Heart left ventricle (tissue), 16 donors: ENCODE data around the gene SLC25A42. TPM values are rescaled to one million over a fixed set of nuclear protein-coding genes. Genes with fewer than 3 reads are reported as not detected.
"Not testable (repeated sequence)": the region's sequence is repeated elsewhere in the genome, so short reads cannot be mapped to it uniquely, and the experiment has no call there.

Experiments
- ATAC-seq, 4 donors: fragments of 200-7000 bp; cut with Tn5 transposase; one replicate each; pipeline ENCODE4 v1.9.1; 2020 to 2022; ENCODE audit warnings: moderate library complexity in 4 of 4, mild to moderate bottlenecking in 3 of 4, moderate number of reproducible peaks in 1 of 4
- DNase-seq, 5 donors: peaks; one replicate each; pipeline ENCODE4 v3.0.0-alpha.2; 2020
- H3K27ac ChIP-seq, 12 donors: fragments of 200-600 bp; sonication (generic) in 4 of 12; one replicate each; pipeline versions ENCODE4 v1.5.0 to v1.8.0; 2016 to 2022; ENCODE audit warnings: mild to moderate bottlenecking in 2 of 12
- H3K27me3 ChIP-seq, 9 donors: fragments of 200-600 bp; sonication (generic) in 2 of 9; one replicate each; pipeline versions ENCODE4 v1.5.1 to v1.8.0; 2016 to 2022; ENCODE audit warnings: mild to moderate bottlenecking in 3 of 9
- H3K36me3 ChIP-seq, 9 donors: fragments of 200-600 bp; sonication (generic) in 2 of 9; one replicate each; pipeline versions ENCODE4 v1.5.0 to v1.8.0; 2018 to 2022; ENCODE audit warnings: mild to moderate bottlenecking in 2 of 9
- H3K4me1 ChIP-seq, 12 donors: fragments of 200-600 bp; sonication (generic) in 4 of 12; one replicate each; pipeline versions ENCODE4 v1.5.0 to v1.8.0; 2016 to 2022; ENCODE audit warnings: mild to moderate bottlenecking in 3 of 12
- H3K4me3 ChIP-seq, 12 donors: fragments of 200-600 bp; sonication (generic) in 4 of 12; one replicate each; pipeline versions ENCODE4 v1.5.0 to v1.8.0; 2017 to 2022; ENCODE audit warnings: mild to moderate bottlenecking in 9 of 12, moderate library complexity in 4 of 12
- H3K9me3 ChIP-seq, 12 donors: fragments of 200-600 bp; sonication (generic) in 4 of 12; one replicate each; pipeline versions ENCODE4 v1.5.0 to v1.8.0; 2016 to 2022; ENCODE audit warnings: mild to moderate bottlenecking in 1 of 12
- POLR2A ChIP-seq, 2 donors: fragments of 450-650 bp; IDR thresholded peaks; one replicate each; pipeline ENCODE4 v1.6.1; 2017; ENCODE audit warnings: antibody characterized with exemption in 2 of 2, mild to moderate bottlenecking in 2 of 2, moderate library complexity in 2 of 2
- WGBS, 4 donors: extraction: QIAGEN DNeasy Blood & Tissue Kit in 2 of 4; methylation state at CpG; one replicate each; pipeline versions ENCODE4 v1.1.5 to v1.1.7; 2013 to 2018; 5-methylcytosine and 5-hydroxymethylcytosine counted together
- intact Hi-C, 10 donors: fragments of 100-400 bp; cut with DNase I; formaldehyde crosslinking; loops; one replicate each; pipeline versions ENCODE4 v1.11.1 to v1.14.2; 2022
- long read RNA-seq, 3 donors: library from polyadenylated mRNA; unstranded; transcript quantifications; one replicate each; pipeline ENCODE4 v2.0.0, GENCODE V29; 2020 to 2021
- polyA plus RNA-seq, 2 donors: library from polyadenylated mRNA; stranded (reverse); fragments of 200-250 nt; gene quantifications; one replicate each; pipeline ENCODE4 v1.2.3, GENCODE V29; 2013
- total RNA-seq, 9 donors: library from RNA; depleted of rRNA in 2 of 9; stranded (reverse); fragments of >200 nt in 2 of 9; fragmentation: NEBNext Ultra II Directional in 3 of 9; extraction: Animal tissue kit (Norgen Biotek cat#: 25700) in 3 of 9; gene quantifications; one replicate each; pipeline versions ENCODE4 v1.1.0 to v1.2.4, GENCODE V29; 2016 to 2023
- TF ChIP-seq, protein P1 (sequence below), 12 donors: fragments of 200-600 bp; sonication (generic) in 4 of 12; IDR thresholded peaks; one replicate each; pipeline versions ENCODE4 v1.5.0 to v1.8.0; 2018 to 2022; ENCODE audit warnings: antibody characterized with exemption in 12 of 12, mild to moderate bottlenecking in 5 of 12
- donor health status: ischemic (EF 13 %, LVEDD 7.1; RV severe dilation, severe dysfunction).
- donor health status: healthy with polysubstance abuse.
- donor health status: DM: no; HTN: yes; CAD: no.
- donor health status: DM: no; HTN: no; CAD: no.
- donor health status: ischemic (EF 25% LVEDD 6.9; RV normal size, moderate dysfunction).
- donor health status: ischemic (EF 25% LVEDD 5.7; RV mildly dilated, moderate dysfunction).
- donor health status: healthy.
- donor health status: DM: yes; HTN: yes; CAD: no.
- donor health status: ischemic (EF 35%, LVEDD 5.7; RV mildly dilated, moderate dysfunction).
- donor health status: nonischemic (EF 11% LVEDD 7.7; RV severe dilation, severe dysfunction).
- donor health status: DM: yes; HTN: yes; CAD: no.
- donor health status: PGD.
- donor health status: ischemic (EF 29% LVEDD 5.4; RV normal size, mild dysfunction).
- donor health status: nonischemic (EF 23%, LVEDD 6.1; RV moderate dilation, normal function).

Gene SLC25A42, protein sequence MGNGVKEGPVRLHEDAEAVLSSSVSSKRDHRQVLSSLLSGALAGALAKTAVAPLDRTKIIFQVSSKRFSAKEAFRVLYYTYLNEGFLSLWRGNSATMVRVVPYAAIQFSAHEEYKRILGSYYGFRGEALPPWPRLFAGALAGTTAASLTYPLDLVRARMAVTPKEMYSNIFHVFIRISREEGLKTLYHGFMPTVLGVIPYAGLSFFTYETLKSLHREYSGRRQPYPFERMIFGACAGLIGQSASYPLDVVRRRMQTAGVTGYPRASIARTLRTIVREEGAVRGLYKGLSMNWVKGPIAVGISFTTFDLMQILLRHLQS
- total RNA-seq (10 to 100 TPM; 15.7 to 28.0 (median 17.9) TPM), polyA plus RNA-seq (10 to 100 TPM; 15.6 to 21.1 TPM)
- long read RNA-seq, donor 1, transcript SLC25A42-201 (8 exons, 3,120 nt): major isoform, 24 of 52 reads
- long read RNA-seq, donor 1, partial matches to known transcripts: 11 of 52 reads
- long read RNA-seq, donor 1, other reads (novel, unspliced or antisense): 13 of 52 reads
- long read RNA-seq, donor 2, partial matches to known transcripts: 14 of 54 reads
- long read RNA-seq, donor 2, other reads (novel, unspliced or antisense): 36 of 54 reads
- long read RNA-seq, donor 3, transcript SLC25A42-201 (8 exons, 3,120 nt): major isoform, 32 of 59 reads
- long read RNA-seq, donor 3, partial matches to known transcripts: 17 of 59 reads
- long read RNA-seq, donor 3, other reads (novel, unspliced or antisense): 6 of 59 reads

DNA sequence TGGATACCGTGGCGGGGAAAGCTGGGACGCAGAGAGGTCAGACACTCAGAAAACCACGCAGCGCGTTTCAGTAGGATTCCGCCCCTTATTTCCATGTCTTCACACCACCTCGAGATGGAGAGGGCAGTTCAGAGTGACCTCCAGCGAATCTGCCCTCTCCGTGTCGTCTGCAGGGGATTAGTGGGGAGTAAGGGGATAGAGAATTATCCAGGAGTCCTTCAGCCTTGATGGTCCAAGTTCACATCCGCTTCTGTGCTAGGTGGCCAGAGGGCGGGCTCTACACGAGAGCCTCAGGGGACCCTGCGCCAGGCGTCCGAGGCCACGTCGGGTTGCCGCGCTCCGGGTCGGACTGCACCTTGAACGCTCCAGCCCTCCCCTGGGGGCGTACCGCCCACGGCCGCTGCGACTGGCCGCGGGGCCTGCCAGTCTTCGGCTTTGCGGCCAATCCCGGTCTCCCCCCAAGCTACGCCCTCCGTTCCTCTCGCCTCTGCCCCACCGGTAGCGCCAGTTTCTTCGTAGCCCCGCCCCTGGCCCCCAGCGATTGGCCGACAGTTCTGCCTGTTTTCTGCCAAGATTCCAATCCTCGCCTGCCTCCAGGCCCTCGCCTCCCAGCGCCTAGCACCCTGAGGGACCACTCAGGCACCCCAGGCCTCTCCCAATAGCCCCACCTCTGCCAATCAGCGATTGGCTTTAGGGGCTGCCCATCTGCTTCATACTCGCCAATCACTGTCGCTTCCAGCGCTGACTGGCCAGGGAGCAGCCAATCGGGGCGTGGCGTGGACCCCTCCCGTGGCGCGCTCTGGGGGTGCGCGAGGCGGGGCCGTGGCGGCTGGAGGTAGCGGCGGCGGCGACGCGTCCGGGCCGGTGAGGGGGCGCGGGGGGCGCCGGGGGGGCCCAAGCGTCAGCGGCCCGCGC, at the start of gene SLC25A42:
Gene SLC25A42 (plus strand): TSS at position 812 of the 915 bp plus-strand sequence. CDS start 32,131 bp downstream, outside the sequence.
- TF ChIP-seq POLR2A (IDR thresholded peaks at IDR 0.05): peak in 1 of 2 donors; percentile 61
- TF ChIP-seq, protein P1, sequence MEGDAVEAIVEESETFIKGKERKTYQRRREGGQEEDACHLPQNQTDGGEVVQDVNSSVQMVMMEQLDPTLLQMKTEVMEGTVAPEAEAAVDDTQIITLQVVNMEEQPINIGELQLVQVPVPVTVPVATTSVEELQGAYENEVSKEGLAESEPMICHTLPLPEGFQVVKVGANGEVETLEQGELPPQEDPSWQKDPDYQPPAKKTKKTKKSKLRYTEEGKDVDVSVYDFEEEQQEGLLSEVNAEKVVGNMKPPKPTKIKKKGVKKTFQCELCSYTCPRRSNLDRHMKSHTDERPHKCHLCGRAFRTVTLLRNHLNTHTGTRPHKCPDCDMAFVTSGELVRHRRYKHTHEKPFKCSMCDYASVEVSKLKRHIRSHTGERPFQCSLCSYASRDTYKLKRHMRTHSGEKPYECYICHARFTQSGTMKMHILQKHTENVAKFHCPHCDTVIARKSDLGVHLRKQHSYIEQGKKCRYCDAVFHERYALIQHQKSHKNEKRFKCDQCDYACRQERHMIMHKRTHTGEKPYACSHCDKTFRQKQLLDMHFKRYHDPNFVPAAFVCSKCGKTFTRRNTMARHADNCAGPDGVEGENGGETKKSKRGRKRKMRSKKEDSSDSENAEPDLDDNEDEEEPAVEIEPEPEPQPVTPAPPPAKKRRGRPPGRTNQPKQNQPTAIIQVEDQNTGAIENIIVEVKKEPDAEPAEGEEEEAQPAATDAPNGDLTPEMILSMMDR (IDR thresholded peaks at IDR 0.05): no peak
- no peaks in the 10 kb centered on the region for H3K9me3 ChIP-seq
- H3K4me3 ChIP-seq: peak within 1 kb of the TSS; percentile 51 to 95 (median 81)
- H3K27ac ChIP-seq: peak within 1 kb of the TSS; percentile 53 to 94 (median 84)
- H3K4me1 ChIP-seq: peaks cover 0 to 50% (median 37%) of the 10 kb centered on the region in 12 donors
- WGBS, 4 donors: 1 to 2% (median 2%) methylated on average over 60 to 77 of the region's 77 CpGs
- DNase-seq: peak; percentile 99 to 100 (median 100)
- intact Hi-C loops: loop anchor here in 7 of 10 donors (2.0 to 5.0 kb wide), 4 partner anchors 31 to 75 kb away; partner anchors contain the start of genes TMEM161A (in 5 of the 7), ARMC6 (in 2 of the 7) and SUGP2 (in 2 of the 7)
- ATAC-seq: peak; percentile 93 to 97 (median 96)
- H3K36me3 ChIP-seq: peaks cover 0 to 8% (median 0%) of the 10 kb centered on the region in 9 donors
- H3K27me3 ChIP-seq: no peaks in the 10 kb centered on the region

DNA sequence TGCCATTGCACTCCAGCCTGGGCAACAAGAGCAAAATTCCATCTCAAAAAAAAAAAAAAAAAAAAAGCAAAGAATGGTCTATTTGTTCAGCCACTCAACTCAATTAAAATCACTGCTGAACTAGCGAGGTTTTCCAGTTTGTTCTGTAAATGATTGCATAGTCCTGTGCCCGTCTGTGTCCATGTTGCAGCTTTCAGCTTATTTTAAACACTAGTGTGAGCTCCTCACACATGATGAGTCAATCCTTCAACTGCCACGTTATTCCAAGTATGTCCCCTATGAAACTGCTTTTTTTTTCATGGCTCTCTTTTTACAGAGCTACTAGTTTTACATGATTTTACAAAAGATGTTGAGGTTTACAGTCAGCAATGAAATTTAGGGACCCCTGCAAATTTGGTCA, 42.7 kb upstream of the SLC25A42 start:
- intact Hi-C loops: no loop called here
- ATAC-seq: no peak
- H3K4me1 ChIP-seq: peaks cover 0 to 10% (median 0%) of the 10 kb centered on the region in 12 donors
- H3K9me3 ChIP-seq: no peaks in the 10 kb centered on the region
- whole genome bisulfite sequencing, 4 donors: 60 to 67% (median 61%) methylated on average over 3 of the region's 3 CpGs
- no peaks in the 10 kb centered on the region for H3K27me3 ChIP-seq
- H3K4me3 ChIP-seq: no peak overlapping the region
- H3K36me3 ChIP-seq: peaks cover 0 to 84% (median 76%) of the 10 kb centered on the region in 9 donors
- H3K27ac ChIP-seq: no peak overlapping the region
- DNase-seq: no peak
- no peak for TF ChIP-seq POLR2A (IDR thresholded peaks at IDR 0.05)

DNA sequence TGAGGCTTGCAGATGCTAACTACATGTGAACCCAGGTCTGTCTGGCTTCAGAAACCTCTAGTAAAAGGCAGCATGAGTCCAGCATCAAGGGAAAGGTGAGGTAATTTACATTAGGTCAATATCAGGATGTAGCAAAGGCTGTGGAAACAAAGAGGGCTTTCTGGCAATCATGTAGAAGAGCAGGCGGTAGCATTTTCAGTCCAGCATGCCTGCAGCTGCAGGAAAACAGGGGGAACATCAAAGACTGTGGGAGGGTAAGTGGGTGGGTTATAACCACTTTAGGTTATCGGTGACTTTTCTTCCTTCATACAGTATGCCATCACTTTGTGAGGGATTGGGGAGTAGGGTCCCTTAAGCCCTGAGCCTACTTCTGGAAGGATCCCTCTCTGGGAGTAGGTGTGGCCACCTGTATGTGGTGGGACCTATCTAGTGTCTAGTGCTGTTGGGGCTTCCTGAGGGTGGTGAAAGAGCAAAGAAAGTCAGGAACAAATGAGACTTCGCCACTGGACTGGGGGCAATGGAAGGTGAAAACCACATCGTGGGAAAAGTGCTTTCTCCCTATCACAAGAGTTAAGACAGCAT, 41.3 kb upstream of the SLC25A42 start:
- intact Hi-C loops: no loop called here
- no peak for DNase-seq
- TF ChIP-seq, protein P1 (IDR thresholded peaks at IDR 0.05): no peak
- no peak for TF ChIP-seq POLR2A (IDR thresholded peaks at IDR 0.05)
- no peak overlapping the region for H3K4me3 ChIP-seq
- no peaks in the 10 kb centered on the region for H3K9me3 ChIP-seq
- peaks cover 0 to 10% (median 0%) of the 10 kb centered on the region in 12 donors for H3K4me1 ChIP-seq
- peaks cover 0 to 84% (median 76%) of the 10 kb centered on the region in 9 donors for H3K36me3 ChIP-seq
- 69 to 76% (median 73%) methylated on average over 3 to 4 of the region's 4 CpGs for WGBS, 4 donors
- no peak for ATAC-seq
- no peak overlapping the region for H3K27ac ChIP-seq
- H3K27me3 ChIP-seq: no peaks in the 10 kb centered on the region

DNA sequence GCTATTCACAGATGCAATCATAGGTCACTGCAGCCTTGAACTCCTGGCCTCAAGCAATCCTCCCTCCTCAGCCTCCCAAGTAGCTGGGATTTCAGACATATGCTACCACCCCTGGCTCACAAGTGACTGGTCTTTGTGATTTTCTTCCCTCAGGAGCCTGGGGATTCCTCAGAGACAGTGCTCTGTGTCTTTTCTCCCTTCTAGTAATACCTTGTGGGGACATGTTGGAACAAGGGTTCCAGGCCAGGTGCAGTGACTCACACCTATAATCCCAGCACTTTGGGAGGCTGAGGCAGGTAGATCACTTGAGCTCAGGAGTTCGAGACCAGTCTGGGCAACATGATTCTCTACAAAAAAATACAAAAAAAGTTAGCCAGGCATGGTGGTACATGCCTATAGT, 40.4 kb upstream of the SLC25A42 start:
- H3K4me3 ChIP-seq, H3K27me3 ChIP-seq, ATAC-seq, H3K4me1 ChIP-seq, H3K27ac ChIP-seq, H3K9me3 ChIP-seq, DNase-seq, intact Hi-C loops: not testable (repeated sequence)
- WGBS, 4 donors: 92 to 100% (median 100%) methylated on average over 1 of the region's 1 CpG
- peaks cover 0 to 84% (median 76%) of the 10 kb centered on the region in 9 donors for H3K36me3 ChIP-seq
